ENCODE measurements around the gene ADAD1. TPM values are rescaled to one million over a fixed set of nuclear protein-coding genes. Genes with fewer than 3 reads are reported as not detected.
A peak's percentile ranks its signal among the peaks of the same experiment; 100 is the strongest.

Gene ADAD1
- total RNA-seq, 1 experiment from 2014 or later: not detected

DNA sequence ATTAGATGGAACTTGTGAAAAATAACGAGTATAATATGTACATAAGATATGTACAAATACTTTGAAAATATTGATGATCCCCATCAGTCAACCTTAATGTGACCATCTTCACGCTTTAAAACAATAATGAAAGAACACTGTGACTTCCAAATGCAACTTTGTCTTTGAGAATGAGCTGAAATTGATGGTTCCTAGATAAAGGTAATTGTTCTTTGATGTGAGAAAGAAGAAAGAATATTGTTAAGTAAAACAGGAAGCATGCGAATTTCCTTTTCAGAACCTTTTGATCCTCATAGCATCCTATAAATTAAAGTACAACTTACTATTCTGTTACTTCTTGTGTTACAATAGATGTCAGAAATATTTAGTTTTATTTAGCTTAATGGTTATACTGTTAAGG lies 55.5 kb downstream of the ADAD1 start:
- Histone ChIP-seq H3K4me1 (ENCODE audit: control insufficient read depth in 1 of 2, insufficient read depth in 2 of 2, low read length in 2 of 2) (no peaks in the 10 kb centered on the region), H3K9me2 (ENCODE audit: insufficient read depth) (peaks cover 3% of the 10 kb centered on the region; the same call in 1 of the 2 replicates), H4K20me1 (ENCODE audit: insufficient read depth) (no peaks in the 10 kb centered on the region), H3K4me3 (replicated peaks in 1 of 2; ENCODE audit: low read depth in 1 of 2, low read length in 2 of 2) (no peak overlapping the region), H3K79me2 (ENCODE audit: insufficient read depth, low read length) (no peaks in the 10 kb centered on the region), H3K27ac (ENCODE audit: low read depth, low read length) (no peak overlapping the region), H3K4me2 (ENCODE audit: low read length) (no peak overlapping the region), H2AFZ (ENCODE audit: low read depth, low read length, poor library complexity, severe bottlenecking) (no peak overlapping the region), H3K36me3 (ENCODE audit: control insufficient read depth in 1 of 2, insufficient read depth in 2 of 2, low read length in 2 of 2) (no peaks in the 10 kb centered on the region), H3K9ac (ENCODE audit: low read length) (no peak overlapping the region), H3K9me3 (ENCODE audit: control insufficient read depth in 1 of 2, insufficient read depth in 1 of 2, low read depth in 1 of 2, low read length in 2 of 2) (no peaks in the 10 kb centered on the region), H3K27me3 (ENCODE audit: insufficient read depth, low read length) (no peaks in the 10 kb centered on the region)
- ChIA-PET CTCF (no interaction called here), POLR2A (no interaction called here), RAD21 (ENCODE audit: low non-redundant PET in 1 of 2, low total read pairs in 2 of 2, uncharacterized antibody in 2 of 2, unreplicated experiment in 2 of 2) (no interaction called here)
- DNase-seq (ENCODE audit: low read depth, low spot score) (no peak), ATAC-seq (no peak)
- BruUV-seq (replicated peaks): no TSS peak
- intact Hi-C loops (cut with micrococcal nuclease): no loop called here
- no peak for TF ChIP-seq CBX3 (IDR thresholded peaks at IDR 0.05; ENCODE audit: low read depth)
- TF ChIP-seq EZH2phosphoT487 (IDR thresholded peaks at IDR 0.05; ENCODE audit: borderline replicate concordance): no peak

- POLR2A ChIA-PET: no interaction called here
- Histone ChIP-seq H2AFZ (ENCODE audit: low read depth, low read length, poor library complexity, severe bottlenecking) (no peak overlapping the region), H4K20me1 (ENCODE audit: insufficient read depth) (no peaks in the 10 kb centered on the region), H3K9me3 (ENCODE audit: control insufficient read depth in 1 of 2, insufficient read depth in 1 of 2, low read depth in 1 of 2, low read length in 2 of 2) (no peaks in the 10 kb centered on the region), H3K79me2 (ENCODE audit: insufficient read depth, low read length) (no peaks in the 10 kb centered on the region), H3K4me1 (ENCODE audit: control insufficient read depth in 1 of 2, insufficient read depth in 2 of 2, low read length in 2 of 2) (no peaks in the 10 kb centered on the region), H3K4me3 (replicated peaks in 1 of 2; ENCODE audit: low read depth in 1 of 2, low read length in 2 of 2) (no peak overlapping the region), H3K9me2 (ENCODE audit: insufficient read depth) (no peaks in the 10 kb centered on the region), H3K27ac (ENCODE audit: low read depth, low read length) (no peak overlapping the region), H3K36me3 (ENCODE audit: control insufficient read depth in 1 of 2, insufficient read depth in 2 of 2, low read length in 2 of 2) (no peaks in the 10 kb centered on the region), H3K27me3 (ENCODE audit: insufficient read depth, low read length) (no peaks in the 10 kb centered on the region), H3K9ac (ENCODE audit: low read length) (no peak overlapping the region), H3K4me2 (ENCODE audit: low read length) (no peak overlapping the region)
- RAD21 ChIA-PET (ENCODE audit: low non-redundant PET in 1 of 2, low total read pairs in 2 of 2, uncharacterized antibody in 2 of 2, unreplicated experiment in 2 of 2): no interaction called here
- DNase-seq (ENCODE audit: low read depth, low spot score) (peak; percentile 73), ATAC-seq (peak; percentile 100)
- intact Hi-C loops (cut with micrococcal nuclease): loop anchor here (5.0 kb wide), 1 partner anchor 549 kb away; no protein-coding TSS in a partner anchor
- TF ChIP-seq CEBPB (IDR thresholded peaks at IDR 0.05; ENCODE audit: low read depth) (no peak), CBX3 (IDR thresholded peaks at IDR 0.05; ENCODE audit: low read depth) (0 out of 2 replicates have a peak, but pooled peaks have one; percentile 35), RAD21 (IDR thresholded peaks at IDR 0.05; ENCODE audit: low read depth) (peak; percentile 70)
- TF ChIP-seq, protein P1, sequence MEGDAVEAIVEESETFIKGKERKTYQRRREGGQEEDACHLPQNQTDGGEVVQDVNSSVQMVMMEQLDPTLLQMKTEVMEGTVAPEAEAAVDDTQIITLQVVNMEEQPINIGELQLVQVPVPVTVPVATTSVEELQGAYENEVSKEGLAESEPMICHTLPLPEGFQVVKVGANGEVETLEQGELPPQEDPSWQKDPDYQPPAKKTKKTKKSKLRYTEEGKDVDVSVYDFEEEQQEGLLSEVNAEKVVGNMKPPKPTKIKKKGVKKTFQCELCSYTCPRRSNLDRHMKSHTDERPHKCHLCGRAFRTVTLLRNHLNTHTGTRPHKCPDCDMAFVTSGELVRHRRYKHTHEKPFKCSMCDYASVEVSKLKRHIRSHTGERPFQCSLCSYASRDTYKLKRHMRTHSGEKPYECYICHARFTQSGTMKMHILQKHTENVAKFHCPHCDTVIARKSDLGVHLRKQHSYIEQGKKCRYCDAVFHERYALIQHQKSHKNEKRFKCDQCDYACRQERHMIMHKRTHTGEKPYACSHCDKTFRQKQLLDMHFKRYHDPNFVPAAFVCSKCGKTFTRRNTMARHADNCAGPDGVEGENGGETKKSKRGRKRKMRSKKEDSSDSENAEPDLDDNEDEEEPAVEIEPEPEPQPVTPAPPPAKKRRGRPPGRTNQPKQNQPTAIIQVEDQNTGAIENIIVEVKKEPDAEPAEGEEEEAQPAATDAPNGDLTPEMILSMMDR (IDR thresholded peaks at IDR 0.05 in 2 of 3, conservative IDR thresholded peaks at IDR 0.05 in 1 of 3; ENCODE audit: borderline replicate concordance in 1 of 3, insufficient read depth in 1 of 3, low read depth in 2 of 3, low read length in 2 of 3): peak; percentile 53 to 68 (median 66); a peak in 5 of 6 replicates
- CTCF ChIA-PET: no interaction called here
- no TSS peak for BruUV-seq (replicated peaks)
Observed at GRCh38 chr4:122450847-122451246, 72.0 kb downstream of the ADAD1 start.

Measured in HCT116 (cell line).